H9 (cell line): ENCODE results near the gene MBD2. TPM values are rescaled to one million over a fixed set of nuclear protein-coding genes. Genes with fewer than 3 reads are reported as not detected.

Source experiments
- DNase-seq: peaks from one replicate; pipeline ENCODE4 v3.0.0-alpha.2; 2017
- H2AFZ ChIP-seq: one replicate; pipeline ENCODE4 v1.6.1; 2013; ENCODE audit warnings: mild to moderate bottlenecking, low read length, control low read depth, moderate library complexity
- H2AK5ac ChIP-seq: 2 replicates; pipeline ENCODE4 v1.6.1; 2013; ENCODE audit warnings: low read length, control low read depth, mixed read lengths; ENCODE audit not compliant: insufficient read length
- H2BK120ac ChIP-seq: one replicate; pipeline ENCODE4 v1.6.1; 2013; ENCODE audit warnings: low read depth, mild to moderate bottlenecking, low read length, control low read depth, inconsistent platforms; ENCODE audit not compliant: poor library complexity, severe bottlenecking
- H2BK12ac ChIP-seq: 2 replicates; pipeline ENCODE4 v1.6.1; 2013; ENCODE audit warnings: low read length, control low read depth, mixed read lengths, low read depth; ENCODE audit not compliant: insufficient read length
- H2BK15ac ChIP-seq: 2 replicates; pipeline ENCODE4 v1.6.1; 2013; ENCODE audit warnings: low read depth, low read length, control low read depth
- H2BK20ac ChIP-seq: one replicate; pipeline ENCODE4 v1.6.1; 2013; ENCODE audit warnings: low read depth, mild to moderate bottlenecking, low read length, control low read depth, inconsistent platforms; ENCODE audit not compliant: poor library complexity, severe bottlenecking
- H2BK5ac ChIP-seq: 2 replicates; pipeline ENCODE4 v1.6.1; 2013; ENCODE audit warnings: low read length, control low read depth, mixed read lengths; ENCODE audit not compliant: insufficient read length
- H3K14ac ChIP-seq: 2 replicates; pipeline ENCODE4 v1.6.1; 2013; ENCODE audit warnings: low read length, control low read depth; ENCODE audit not compliant: insufficient read depth
- H3K18ac ChIP-seq: 2 replicates; pipeline ENCODE4 v1.6.1; 2013; ENCODE audit warnings: low read depth, mild to moderate bottlenecking, mixed read lengths, low read length, control low read depth; ENCODE audit not compliant: insufficient read length
- H3K23ac ChIP-seq: 2 replicates; pipeline ENCODE4 v1.6.1; 2013; ENCODE audit warnings: low read length, control low read depth, mixed read lengths, low read depth; ENCODE audit not compliant: insufficient read length
- H3K23me2 ChIP-seq: 2 replicates; pipeline ENCODE4 v1.6.1; 2013; ENCODE audit warnings: low read depth, mild to moderate bottlenecking, mixed read lengths, low read length, control low read depth; ENCODE audit not compliant: insufficient read length, poor library complexity, severe bottlenecking
- H3K27ac ChIP-seq: 2 replicates; pipeline ENCODE4 v1.5.1; 2013; ENCODE audit warnings: low read length, control low read depth, mixed read lengths, low read depth; ENCODE audit not compliant: insufficient read length
- H3K27me3 ChIP-seq: 2 replicates; pipeline ENCODE4 v1.6.1; 2013; ENCODE audit warnings: low read length, control low read depth, inconsistent platforms; ENCODE audit not compliant: insufficient read depth
- H3K4ac ChIP-seq: 2 replicates; pipeline ENCODE4 v1.6.1; 2013; ENCODE audit warnings: low read depth, mild to moderate bottlenecking, control low read depth, inconsistent platforms, low read length, moderate library complexity
- H3K4me1 ChIP-seq: 2 replicates; pipeline ENCODE4 v1.6.1; 2013; ENCODE audit warnings: low read length, control low read depth, inconsistent platforms; ENCODE audit not compliant: insufficient read depth
- H3K4me2 ChIP-seq: 2 replicates; pipeline ENCODE4 v1.6.1; 2013; ENCODE audit warnings: low read length, control low read depth, mixed read lengths; ENCODE audit not compliant: insufficient read length, insufficient read depth
- H3K56ac ChIP-seq: 2 replicates; pipeline ENCODE4 v1.6.1; 2013; ENCODE audit warnings: low read depth, mild to moderate bottlenecking, mixed read lengths, low read length, control low read depth; ENCODE audit not compliant: insufficient read length
- H3K79me1 ChIP-seq: 2 replicates; pipeline ENCODE4 v1.6.1; 2013; ENCODE audit warnings: low read depth, mild to moderate bottlenecking, moderate library complexity, low read length, control low read depth, inconsistent platforms; ENCODE audit not compliant: insufficient read depth, poor library complexity, severe bottlenecking
- H3K79me2 ChIP-seq: 2 replicates; pipeline ENCODE4 v1.6.1; 2013; ENCODE audit warnings: low read length, control low read depth, inconsistent platforms; ENCODE audit not compliant: insufficient read depth
- H3K9ac ChIP-seq: 2 replicates; pipeline ENCODE4 v1.6.1; 2013; ENCODE audit warnings: low read length, control low read depth, mixed read lengths; ENCODE audit not compliant: insufficient read length; ENCODE audit errors: extremely low read depth
- H3K9me3 ChIP-seq: one replicate; pipeline ENCODE4 v1.6.1; 2013; ENCODE audit warnings: low read depth, low read length, inconsistent platforms; ENCODE audit not compliant: control insufficient read depth
- H3T11ph ChIP-seq: one replicate; pipeline ENCODE4 v1.6.1; 2013; ENCODE audit warnings: mild to moderate bottlenecking, low read length, control low read depth, inconsistent platforms
- H4K20me1 ChIP-seq: one replicate; pipeline ENCODE4 v1.6.1; 2013; ENCODE audit not compliant: control insufficient read depth, insufficient read length, insufficient read depth
- H4K5ac ChIP-seq: 2 replicates; pipeline ENCODE4 v1.6.1; 2013; ENCODE audit warnings: low read depth, mild to moderate bottlenecking, mixed read lengths, low read length, control low read depth; ENCODE audit not compliant: insufficient read length
- H4K8ac ChIP-seq: replicated peaks from 2 replicates; pipeline ENCODE4 v1.6.1; 2013; ENCODE audit warnings: low read length, control low read depth, mixed read lengths, low read depth; ENCODE audit not compliant: insufficient read length
- H4K91ac ChIP-seq: 2 replicates; pipeline ENCODE4 v1.6.1; 2013; ENCODE audit warnings: low read depth, mild to moderate bottlenecking, moderate library complexity, mixed read lengths, low read length, control low read depth; ENCODE audit not compliant: insufficient read length
- H3K27ac Mint-ChIP-seq, 3 experiments: 2 replicates in 2 of 3; 3 replicates in 1 of 3; pipeline ENCODE4 v1.8.0; 2020 to 2021; ENCODE audit warnings: mixed read lengths in 3 of 3, mild to moderate bottlenecking in 1 of 3, moderate library complexity in 1 of 3
- H3K27me3 Mint-ChIP-seq: 2 replicates; pipeline ENCODE4 v1.8.0; 2021; ENCODE audit warnings: low read depth, mild to moderate bottlenecking, moderate library complexity, mixed read lengths
- H3K36me3 Mint-ChIP-seq, 3 experiments: 2 replicates in 2 of 3; 3 replicates in 1 of 3; pipeline ENCODE4 v1.8.0; 2020 to 2021; ENCODE audit warnings: low read depth in 3 of 3, mixed read lengths in 3 of 3; ENCODE audit not compliant: insufficient read depth in 1 of 3
- H3K4me1 Mint-ChIP-seq, 2 experiments: 2 replicates each; pipeline ENCODE4 v1.8.0; 2020; ENCODE audit warnings: mixed read lengths in 2 of 2
- H3K4me3 Mint-ChIP-seq, 2 experiments: 2 replicates in 1 of 2; 3 replicates in 1 of 2; pipeline ENCODE4 v1.8.0; 2020 to 2021; ENCODE audit warnings: mild to moderate bottlenecking in 2 of 2, mixed read lengths in 2 of 2, moderate library complexity in 1 of 2
- H3K9me3 Mint-ChIP-seq, 2 experiments: 2 replicates in 1 of 2; 3 replicates in 1 of 2; pipeline ENCODE4 v1.8.0; 2020; ENCODE audit warnings: mild to moderate bottlenecking in 2 of 2, mixed read lengths in 2 of 2, moderate library complexity in 1 of 2
- WGBS: extraction: QIAGEN DNeasy Blood & Tissue Kit; methylation state at CpG from one replicate; pipeline ENCODE4 v1.1.7; 2013; ENCODE audit warnings: missing lambda C conversion rate, low lambda C conversion rate, mixed read lengths; ENCODE audit not compliant: insufficient read length; ENCODE audit errors: extremely low coverage; 5-methylcytosine and 5-hydroxymethylcytosine counted together
- total RNA-seq: library from RNA; stranded (reverse); gene quantifications from 2 replicates; pipeline ENCODE4 v1.2.1, GENCODE V29; 2021
- TF ChIP-seq, protein P1 (sequence below): fragments of 200-600 bp; sonication (generic); conservative IDR thresholded peaks from 3 replicates; pipeline ENCODE4 v1.8.0; 2021; ENCODE audit warnings: antibody characterized with exemption, mild to moderate bottlenecking

The MBD2 gene
- total RNA-seq, 1 experiment from 2014 or later = 34.0 TPM

DNA sequence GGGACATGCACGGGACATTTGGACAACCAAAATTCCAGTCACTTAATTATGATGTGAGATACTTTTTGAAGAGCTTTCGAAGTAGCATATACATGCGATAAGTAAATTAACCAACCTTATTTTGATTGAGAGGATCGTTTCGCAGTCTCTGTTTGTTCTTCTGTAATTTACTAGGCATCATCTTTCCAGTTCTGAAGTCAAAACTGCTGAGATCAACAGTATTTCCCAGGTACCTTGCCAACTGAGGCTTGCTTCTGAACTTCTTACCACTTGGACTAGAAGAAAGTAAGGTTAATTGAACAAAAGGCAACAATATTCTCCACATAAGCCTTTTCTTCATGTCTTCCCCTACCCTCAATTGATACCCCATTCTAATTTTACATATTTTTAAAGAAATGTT is 19.6 kb downstream of the MBD2 start:
- Histone ChIP-seq H3K4me2 (no peak overlapping the region), H4K20me1 (no peaks in the 10 kb centered on the region), H3K27ac (no peak overlapping the region), H2AFZ (no peak overlapping the region), H4K91ac (no peak overlapping the region), H3K9me3 (no peaks in the 10 kb centered on the region), H3K27me3 (no peaks in the 10 kb centered on the region), H4K8ac (no peak overlapping the region), H3K79me2 (peaks cover 5% of the 10 kb centered on the region; the same call in 1 of the 2 replicates), H3K4ac (no peak overlapping the region), H2BK15ac (no peak overlapping the region), H3K4me1 (no peaks in the 10 kb centered on the region), H4K5ac (no peak overlapping the region), H3K9ac (no peak overlapping the region), H2BK20ac (no peak overlapping the region), H2BK12ac (no peak overlapping the region), H3K79me1 (peaks cover 7% of the 10 kb centered on the region), H3K14ac (no peak overlapping the region), H3T11ph (no peak overlapping the region), H2BK120ac (no peak overlapping the region), H3K23ac (no peak overlapping the region), H3K56ac (no peak overlapping the region), H2BK5ac (no peak overlapping the region), H3K23me2 (no peaks in the 10 kb centered on the region), H2AK5ac (no peak overlapping the region), H3K18ac (no peak overlapping the region)
- Mint-ChIP-seq H3K27ac (no peak overlapping the region), H3K36me3 (peaks cover 21 to 38% (median 37%) of the 10 kb centered on the region in 3 experiments), H3K4me1 (peaks cover 9 to 15% of the 10 kb centered on the region in 2 experiments), H3K27me3 (no peaks in the 10 kb centered on the region), H3K9me3 (no peaks in the 10 kb centered on the region), H3K4me3 (no peak overlapping the region)
- DNase-seq = no peak
- no CpG with 5 or more reads among the region's 5 CpGs for WGBS
- TF ChIP-seq, protein P1, sequence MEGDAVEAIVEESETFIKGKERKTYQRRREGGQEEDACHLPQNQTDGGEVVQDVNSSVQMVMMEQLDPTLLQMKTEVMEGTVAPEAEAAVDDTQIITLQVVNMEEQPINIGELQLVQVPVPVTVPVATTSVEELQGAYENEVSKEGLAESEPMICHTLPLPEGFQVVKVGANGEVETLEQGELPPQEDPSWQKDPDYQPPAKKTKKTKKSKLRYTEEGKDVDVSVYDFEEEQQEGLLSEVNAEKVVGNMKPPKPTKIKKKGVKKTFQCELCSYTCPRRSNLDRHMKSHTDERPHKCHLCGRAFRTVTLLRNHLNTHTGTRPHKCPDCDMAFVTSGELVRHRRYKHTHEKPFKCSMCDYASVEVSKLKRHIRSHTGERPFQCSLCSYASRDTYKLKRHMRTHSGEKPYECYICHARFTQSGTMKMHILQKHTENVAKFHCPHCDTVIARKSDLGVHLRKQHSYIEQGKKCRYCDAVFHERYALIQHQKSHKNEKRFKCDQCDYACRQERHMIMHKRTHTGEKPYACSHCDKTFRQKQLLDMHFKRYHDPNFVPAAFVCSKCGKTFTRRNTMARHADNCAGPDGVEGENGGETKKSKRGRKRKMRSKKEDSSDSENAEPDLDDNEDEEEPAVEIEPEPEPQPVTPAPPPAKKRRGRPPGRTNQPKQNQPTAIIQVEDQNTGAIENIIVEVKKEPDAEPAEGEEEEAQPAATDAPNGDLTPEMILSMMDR = no peak
